ENCODE data around the gene ZKSCAN1. TPM values are rescaled to one million over a fixed set of nuclear protein-coding genes. Genes with fewer than 3 reads are reported as not detected.

ZKSCAN1 gene
- total RNA-seq, 4 donors from 2014 or later, result 48.0 to 86.1 (median 73.5) TPM

DNA sequence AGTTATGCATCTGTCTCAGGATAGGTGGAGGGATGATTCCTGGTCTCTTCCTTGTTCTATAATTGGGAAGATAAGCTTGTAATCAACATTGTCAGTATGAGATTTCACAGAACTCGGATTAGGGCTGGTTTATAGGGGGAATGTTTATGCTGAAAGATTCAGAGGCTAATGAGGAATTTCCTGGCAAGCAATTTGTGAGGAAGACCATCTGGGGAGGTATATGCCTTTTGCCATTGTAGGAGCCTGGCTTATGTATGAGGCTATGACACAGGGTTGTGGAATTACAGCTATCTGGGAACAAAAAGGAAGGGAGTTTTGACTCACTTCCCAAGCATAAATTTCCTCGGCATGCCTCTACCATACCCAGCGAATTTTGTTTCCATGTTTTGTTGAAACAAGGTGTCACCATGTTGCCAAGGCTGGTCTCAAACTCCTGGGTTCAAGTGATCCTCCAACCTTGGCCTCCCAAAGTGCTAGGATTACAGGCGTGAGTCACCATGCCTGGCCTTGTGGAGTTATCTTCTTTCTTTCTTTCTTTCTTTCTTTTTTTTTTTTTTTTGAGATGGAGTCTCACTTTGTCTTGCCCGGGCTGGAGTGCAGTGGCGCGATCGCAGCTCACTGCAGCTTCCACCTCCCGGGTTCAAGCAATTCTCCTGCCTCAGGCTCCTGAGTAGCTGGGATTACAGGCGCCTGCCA, 71.8 kb downstream of the ZKSCAN1 start:
- no peak for DNase-seq
- TF ChIP-seq POLR2A (IDR thresholded peaks at IDR 0.05), result no peak
- TF ChIP-seq, protein P1, sequence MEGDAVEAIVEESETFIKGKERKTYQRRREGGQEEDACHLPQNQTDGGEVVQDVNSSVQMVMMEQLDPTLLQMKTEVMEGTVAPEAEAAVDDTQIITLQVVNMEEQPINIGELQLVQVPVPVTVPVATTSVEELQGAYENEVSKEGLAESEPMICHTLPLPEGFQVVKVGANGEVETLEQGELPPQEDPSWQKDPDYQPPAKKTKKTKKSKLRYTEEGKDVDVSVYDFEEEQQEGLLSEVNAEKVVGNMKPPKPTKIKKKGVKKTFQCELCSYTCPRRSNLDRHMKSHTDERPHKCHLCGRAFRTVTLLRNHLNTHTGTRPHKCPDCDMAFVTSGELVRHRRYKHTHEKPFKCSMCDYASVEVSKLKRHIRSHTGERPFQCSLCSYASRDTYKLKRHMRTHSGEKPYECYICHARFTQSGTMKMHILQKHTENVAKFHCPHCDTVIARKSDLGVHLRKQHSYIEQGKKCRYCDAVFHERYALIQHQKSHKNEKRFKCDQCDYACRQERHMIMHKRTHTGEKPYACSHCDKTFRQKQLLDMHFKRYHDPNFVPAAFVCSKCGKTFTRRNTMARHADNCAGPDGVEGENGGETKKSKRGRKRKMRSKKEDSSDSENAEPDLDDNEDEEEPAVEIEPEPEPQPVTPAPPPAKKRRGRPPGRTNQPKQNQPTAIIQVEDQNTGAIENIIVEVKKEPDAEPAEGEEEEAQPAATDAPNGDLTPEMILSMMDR (IDR thresholded peaks at IDR 0.05), result no peak
- peaks cover 0 to 23% (median 5%) of the 10 kb centered on the region in 4 donors for H3K4me1 ChIP-seq

DNA sequence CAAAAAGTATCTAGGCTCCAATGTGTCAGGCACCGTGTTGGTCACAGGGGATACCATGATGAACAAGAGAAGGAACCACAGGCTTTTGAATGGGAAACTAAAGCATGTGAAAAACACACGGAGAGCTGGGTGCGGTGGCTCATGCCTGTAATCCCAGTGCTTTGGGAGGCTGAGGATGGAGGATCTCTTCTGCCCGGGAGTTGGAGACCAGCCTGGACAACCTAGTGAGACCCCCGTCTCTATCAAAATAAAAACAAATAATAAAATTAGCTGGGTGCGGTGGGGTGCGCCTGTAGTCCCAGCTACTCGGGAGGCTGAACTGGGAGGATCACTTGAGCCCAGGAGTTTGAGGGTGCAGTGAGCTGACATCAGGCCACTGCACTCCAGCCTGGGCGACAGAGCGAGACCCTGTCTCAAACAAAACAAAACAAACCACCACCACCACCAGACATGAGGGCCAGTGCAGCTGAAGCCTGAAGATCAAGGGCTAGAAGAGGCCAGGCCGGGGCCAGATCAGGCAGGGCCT, 72.8 kb downstream of the ZKSCAN1 start:
- Histone ChIP-seq H3K4me3 (peak overlapping the region; percentile 72 to 86 (median 82)), H3K36me3 (peaks cover 0 to 29% (median 0%) of the 10 kb centered on the region in 3 donors), H3K9me3 (no peaks in the 10 kb centered on the region), H3K4me1 (peaks cover 0 to 19% (median 0%) of the 10 kb centered on the region in 4 donors), H3K27ac (peak overlapping the region; percentile 79 to 94 (median 87)), H3K27me3 (no peaks in the 10 kb centered on the region)
- DNase-seq, result no peak
- TF ChIP-seq POLR2A (IDR thresholded peaks at IDR 0.05), result no peak
- TF ChIP-seq, protein P1 (IDR thresholded peaks at IDR 0.05), result no peak

More for the DNA sequence above, 71.8 kb downstream of the ZKSCAN1 start:
- H3K36me3 ChIP-seq, result peaks cover 0 to 20% (median 0%) of the 10 kb centered on the region in 3 donors
- H3K27me3 ChIP-seq, result no peaks in the 10 kb centered on the region
- H3K27ac ChIP-seq, result peak overlapping the region in 2 of 4 donors; percentile 12 to 87
- H3K9me3 ChIP-seq, result no peaks in the 10 kb centered on the region
- H3K4me3 ChIP-seq, result no peak overlapping the region

DNA sequence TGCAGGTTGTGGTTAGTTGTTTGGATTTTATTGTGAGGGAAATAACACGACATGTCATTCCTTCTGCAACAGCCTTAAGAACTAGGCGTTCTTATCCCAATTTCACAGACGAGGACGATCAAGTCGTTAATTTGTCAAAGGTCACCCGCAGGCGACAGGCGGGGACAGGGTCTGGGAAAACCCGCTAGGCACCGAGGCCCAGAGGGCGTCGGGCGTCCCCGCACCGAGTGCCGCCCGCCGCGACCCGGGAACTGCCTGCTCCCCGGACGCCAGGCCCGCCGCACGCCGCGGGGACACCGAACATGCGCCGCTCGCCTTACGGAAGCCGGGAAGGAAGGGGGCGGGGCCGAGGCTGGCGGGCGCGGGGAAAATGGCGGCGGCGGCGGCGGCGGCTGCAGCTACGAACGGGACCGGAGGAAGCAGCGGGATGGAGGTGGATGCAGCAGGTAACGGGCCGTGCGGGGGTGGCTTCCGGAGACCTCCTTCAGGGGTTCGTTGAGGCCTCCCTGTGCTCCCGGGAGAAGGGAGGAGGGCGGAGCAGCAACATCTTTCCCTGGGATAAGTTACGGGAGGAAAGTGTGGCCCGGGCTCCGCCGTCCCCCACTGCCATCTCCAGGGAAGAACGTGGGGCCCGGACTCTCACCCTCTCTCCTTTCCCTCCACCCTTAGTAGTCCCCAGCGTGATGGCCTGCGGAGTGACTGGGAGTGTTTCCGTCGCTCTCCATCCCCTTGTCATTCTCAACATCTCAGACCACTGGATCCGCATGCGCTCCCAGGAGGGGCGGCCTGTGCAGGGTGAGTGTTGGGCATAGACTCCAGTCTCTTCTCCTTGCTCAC, 73.4 kb downstream of the ZKSCAN1 start, which contains the start of gene COPS6:
COPS6 (plus strand) TSS at position 349 of the 837 bp plus-strand sequence; CDS start at position 371, 22 bp downstream.
- Histone ChIP-seq H3K27me3 (no peaks in the 10 kb centered on the region), H3K4me1 (peaks cover 0 to 19% (median 0%) of the 10 kb centered on the region in 4 donors), H3K36me3 (peaks cover 0 to 36% (median 0%) of the 10 kb centered on the region in 3 donors), H3K9me3 (no peaks in the 10 kb centered on the region), H3K4me3 (peak within 1 kb of the TSS; percentile 72 to 86 (median 82)), H3K27ac (peak within 1 kb of the TSS; percentile 79 to 94 (median 87))
- peak; percentile 84 to 92 (median 92) for DNase-seq
- TF ChIP-seq, protein P1 (IDR thresholded peaks at IDR 0.05), result peak in 1 of 6 experiments; percentile 23
- TF ChIP-seq POLR2A (IDR thresholded peaks at IDR 0.05), result peak; percentile 68 to 77

DNA sequence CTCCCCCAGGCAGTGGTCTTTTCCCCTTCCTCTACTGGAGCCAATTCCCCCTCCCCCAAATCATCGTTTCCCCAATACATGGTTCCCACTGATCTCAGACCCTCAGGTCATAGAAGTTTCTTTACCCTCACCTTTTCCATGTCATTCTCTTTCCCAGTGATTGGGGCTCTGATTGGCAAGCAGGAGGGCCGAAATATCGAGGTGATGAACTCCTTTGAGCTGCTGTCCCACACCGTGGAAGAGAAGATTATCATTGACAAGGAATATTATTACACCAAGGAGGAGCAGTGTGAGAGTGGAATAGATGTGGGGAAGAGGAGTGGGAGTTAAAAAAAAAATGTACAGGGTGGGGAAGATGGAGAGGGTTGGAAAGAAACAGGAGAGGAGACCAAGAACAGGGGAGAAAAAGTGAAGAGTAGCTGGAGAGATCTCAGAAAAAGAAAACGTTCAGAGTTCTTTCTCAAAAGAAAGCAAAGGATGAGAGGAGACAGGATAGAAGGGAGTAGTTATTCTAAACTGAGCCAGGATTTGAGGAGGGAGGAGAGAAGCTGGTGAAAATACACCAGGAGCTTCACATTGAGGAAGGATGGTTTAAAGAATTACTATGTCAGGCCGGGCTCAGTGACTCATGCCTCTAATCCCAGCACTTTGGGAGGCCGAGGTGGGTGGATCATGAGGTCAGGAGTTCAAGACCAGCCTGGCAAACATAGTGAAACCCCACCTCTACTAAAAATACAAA, 74.2 kb downstream of the ZKSCAN1 start:
- Histone ChIP-seq H3K4me1 (peaks cover 0 to 19% (median 0%) of the 10 kb centered on the region in 4 donors), H3K36me3 (peaks cover 0 to 44% (median 0%) of the 10 kb centered on the region in 3 donors), H3K27ac (peak overlapping the region; percentile 79 to 94 (median 87)), H3K4me3 (peak overlapping the region; percentile 72 to 86 (median 82)), H3K9me3 (no peaks in the 10 kb centered on the region), H3K27me3 (no peaks in the 10 kb centered on the region)
- TF ChIP-seq, protein P1 (IDR thresholded peaks at IDR 0.05), result no peak
- TF ChIP-seq POLR2A (IDR thresholded peaks at IDR 0.05), result no peak
- DNase-seq, result no peak

All from Peyer's patch (tissue), 4 donors.